Measurements from ENCODE around the gene PLCB1. TPM values are rescaled to one million over a fixed set of nuclear protein-coding genes. Genes with fewer than 3 reads are reported as not detected.

Gene PLCB1
- polyA plus RNA-seq, 1 donor (not counting 4 experiments of a cell fraction or from before 2014, with no cell fraction given) = 0.37 TPM

DNA sequence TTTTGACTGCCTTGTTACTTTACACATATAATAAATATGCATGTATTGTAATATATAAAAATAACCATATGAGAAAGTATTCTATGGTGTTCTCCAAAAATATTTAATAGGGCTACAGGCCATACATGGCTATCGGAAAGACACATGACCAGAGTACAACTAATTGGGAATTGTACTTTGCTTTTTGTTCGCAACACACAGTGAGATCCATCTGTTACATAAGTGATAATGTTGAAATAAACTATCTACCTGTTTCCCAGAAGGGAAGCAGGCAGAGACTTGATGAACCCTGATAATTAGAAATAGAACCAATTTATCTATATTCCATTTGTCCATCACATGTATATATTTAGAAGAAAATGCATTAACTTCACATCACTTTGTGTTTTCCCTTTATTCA lies 592.8 kb downstream of the PLCB1 start:
- H3K4me2 ChIP-seq (ENCODE audit: control insufficient read depth, extremely low read depth, insufficient read depth, low read depth, low read length) = no peak overlapping the region
- H3K79me2 ChIP-seq (ENCODE audit: control insufficient read depth, insufficient read depth, low read length) = no peaks in the 10 kb centered on the region
- H3K9me3 ChIP-seq (ENCODE audit: control insufficient read depth, low read depth, low read length) = no peaks in the 10 kb centered on the region
- no peaks in the 10 kb centered on the region for H3K9me1 ChIP-seq (ENCODE audit: control insufficient read depth, extremely low read depth, insufficient read depth, low read length)
- no peak overlapping the region for H3K9ac ChIP-seq (ENCODE audit: control insufficient read depth, extremely low read depth, insufficient read depth, low read length)
- H3K4me1 ChIP-seq (ENCODE audit: control insufficient read depth, extremely low read depth, insufficient read depth, low read length) = no peaks in the 10 kb centered on the region
- dilution Hi-C loops (cut with MboI; ENCODE audit: extremely low pct_ligation_motif_present, low sequenced_read_pairs) = loop anchor here (25.0 kb wide), 1 partner anchor 688 kb away; no protein-coding TSS in a partner anchor
- no peaks in the 10 kb centered on the region for H3K36me3 ChIP-seq (ENCODE audit: control insufficient read depth in 2 of 2, extremely low read depth in 1 of 2, insufficient read depth in 2 of 2, low read length in 2 of 2)
- no peak for TF ChIP-seq EZH2 (IDR thresholded peaks at IDR 0.05; ENCODE audit: low read length)
- TF ChIP-seq, protein P1, sequence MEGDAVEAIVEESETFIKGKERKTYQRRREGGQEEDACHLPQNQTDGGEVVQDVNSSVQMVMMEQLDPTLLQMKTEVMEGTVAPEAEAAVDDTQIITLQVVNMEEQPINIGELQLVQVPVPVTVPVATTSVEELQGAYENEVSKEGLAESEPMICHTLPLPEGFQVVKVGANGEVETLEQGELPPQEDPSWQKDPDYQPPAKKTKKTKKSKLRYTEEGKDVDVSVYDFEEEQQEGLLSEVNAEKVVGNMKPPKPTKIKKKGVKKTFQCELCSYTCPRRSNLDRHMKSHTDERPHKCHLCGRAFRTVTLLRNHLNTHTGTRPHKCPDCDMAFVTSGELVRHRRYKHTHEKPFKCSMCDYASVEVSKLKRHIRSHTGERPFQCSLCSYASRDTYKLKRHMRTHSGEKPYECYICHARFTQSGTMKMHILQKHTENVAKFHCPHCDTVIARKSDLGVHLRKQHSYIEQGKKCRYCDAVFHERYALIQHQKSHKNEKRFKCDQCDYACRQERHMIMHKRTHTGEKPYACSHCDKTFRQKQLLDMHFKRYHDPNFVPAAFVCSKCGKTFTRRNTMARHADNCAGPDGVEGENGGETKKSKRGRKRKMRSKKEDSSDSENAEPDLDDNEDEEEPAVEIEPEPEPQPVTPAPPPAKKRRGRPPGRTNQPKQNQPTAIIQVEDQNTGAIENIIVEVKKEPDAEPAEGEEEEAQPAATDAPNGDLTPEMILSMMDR (optimal IDR thresholded peaks at IDR 0.05 in 1 of 3, IDR thresholded peaks at IDR 0.05 in 1 of 3, conservative IDR thresholded peaks at IDR 0.05 in 1 of 3; ENCODE audit: extremely low read depth in 1 of 3, insufficient read depth in 2 of 3, low read length in 3 of 3) = no peak
- FAIRE-seq (no peak), DNase-seq (ENCODE audit: low read depth, low spot score) (no peak)
- no peak overlapping the region for H2AFZ ChIP-seq (ENCODE audit: control insufficient read depth, low read length)
- H3K27me3 ChIP-seq (ENCODE audit: control insufficient read depth, extremely low read depth, insufficient read depth, low read length) = no peaks in the 10 kb centered on the region
- no peaks in the 10 kb centered on the region for H4K20me1 ChIP-seq (ENCODE audit: control insufficient read depth, extremely low read depth, insufficient read depth, low read length)
- H3K4me3 ChIP-seq (ENCODE audit: control insufficient read depth in 2 of 3, extremely low read depth in 1 of 3, insufficient read depth in 2 of 3, low read depth in 1 of 3, low read length in 3 of 3) = no peak overlapping the region
- no peak overlapping the region for H3K27ac ChIP-seq (ENCODE audit: control insufficient read depth, insufficient read depth, low read length)

DNA sequence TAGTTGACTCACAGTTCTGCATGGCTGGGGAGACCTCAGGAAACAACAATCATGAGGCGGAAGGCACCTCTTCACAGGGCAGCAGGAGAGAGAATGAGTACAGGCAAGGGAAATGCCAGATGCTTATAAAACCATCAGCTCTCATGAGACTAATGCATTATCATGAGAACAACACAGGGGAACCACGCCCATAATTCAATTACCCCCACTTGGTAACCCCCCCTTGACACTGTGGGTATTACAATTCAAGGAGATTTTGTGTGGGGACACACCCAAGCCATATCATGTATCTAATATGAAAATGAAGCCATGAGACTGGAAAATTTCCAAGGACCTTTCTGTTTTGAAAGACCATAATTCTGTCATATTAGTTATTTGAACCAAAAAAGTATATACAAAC lies 594.4 kb downstream of the PLCB1 start:
- DNase-seq (ENCODE audit: low read depth, low spot score) = no peak
- no peaks in the 10 kb centered on the region for H3K27me3 ChIP-seq (ENCODE audit: control insufficient read depth, extremely low read depth, insufficient read depth, low read length)
- no peak overlapping the region for H3K4me2 ChIP-seq (ENCODE audit: control insufficient read depth, extremely low read depth, insufficient read depth, low read depth, low read length)
- no peaks in the 10 kb centered on the region for H3K36me3 ChIP-seq (ENCODE audit: control insufficient read depth in 2 of 2, extremely low read depth in 1 of 2, insufficient read depth in 2 of 2, low read length in 2 of 2)
- no peak overlapping the region for H3K27ac ChIP-seq (ENCODE audit: control insufficient read depth, insufficient read depth, low read length)
- dilution Hi-C loops (cut with MboI; ENCODE audit: extremely low pct_ligation_motif_present, low sequenced_read_pairs) = no loop called here
- no peak overlapping the region for H2AFZ ChIP-seq (ENCODE audit: control insufficient read depth, low read length)
- no peaks in the 10 kb centered on the region for H3K9me3 ChIP-seq (ENCODE audit: control insufficient read depth, low read depth, low read length)
- no peaks in the 10 kb centered on the region for H3K4me1 ChIP-seq (ENCODE audit: control insufficient read depth, extremely low read depth, insufficient read depth, low read length)
- FAIRE-seq = no peak
- no peaks in the 10 kb centered on the region for H3K9me1 ChIP-seq (ENCODE audit: control insufficient read depth, extremely low read depth, insufficient read depth, low read length)
- H3K4me3 ChIP-seq (ENCODE audit: control insufficient read depth in 2 of 3, extremely low read depth in 1 of 3, insufficient read depth in 2 of 3, low read depth in 1 of 3, low read length in 3 of 3) = no peak overlapping the region
- H4K20me1 ChIP-seq (ENCODE audit: control insufficient read depth, extremely low read depth, insufficient read depth, low read length) = no peaks in the 10 kb centered on the region
- TF ChIP-seq, protein P1 (optimal IDR thresholded peaks at IDR 0.05 in 1 of 3, IDR thresholded peaks at IDR 0.05 in 1 of 3, conservative IDR thresholded peaks at IDR 0.05 in 1 of 3; ENCODE audit: extremely low read depth in 1 of 3, insufficient read depth in 2 of 3, low read length in 3 of 3) = no peak
- no peak for TF ChIP-seq EZH2 (IDR thresholded peaks at IDR 0.05; ENCODE audit: low read length)
- H3K9ac ChIP-seq (ENCODE audit: control insufficient read depth, extremely low read depth, insufficient read depth, low read length) = no peak overlapping the region
- H3K79me2 ChIP-seq (ENCODE audit: control insufficient read depth, insufficient read depth, low read length) = no peaks in the 10 kb centered on the region

Measured in keratinocyte (primary cell).